H1 (cell line): ENCODE results near the gene SCFD1. TPM values are rescaled to one million over a fixed set of nuclear protein-coding genes. Genes with fewer than 3 reads are reported as not detected.

ENCODE experiments used
- CTCF ChIA-PET: fragments of 300-600 bp; sonication (Branson Sonifier 250); formaldehyde crosslinking; loops from one replicate; lab custom pipeline; 2021; ENCODE audit not compliant: partially characterized antibody; lab: Charles Lee
- POLR2A ChIA-PET: fragments of 300-600 bp; sonication (Branson Sonifier 250); formaldehyde crosslinking; loops from one replicate; lab custom pipeline; 2021; ENCODE audit warnings: inconsistent platforms; ENCODE audit not compliant: partially characterized antibody; lab: Charles Lee
- DNase-seq, 2 experiments: peaks; one replicate each; pipeline versions ENCODE4 v3.0.0 to v3.0.0-alpha.2; 2010 to 2022; ENCODE audit warnings: low spot score in 2 of 2, low read depth in 1 of 2, mixed read lengths in 1 of 2
- FAIRE-seq: peaks from 2 replicates; lab custom pipeline; 2011; peaks lifted over from hg19 to GRCh38; lab: Jason Lieb, UNC
- H2AFZ ChIP-seq: 2 replicates; pipeline ENCODE4 v1.8.1; 2012; ENCODE audit warnings: low read length, inconsistent platforms
- H2AK5ac ChIP-seq: 2 replicates; pipeline ENCODE4 v1.6.1; 2013; ENCODE audit warnings: low read depth, low read length
- H2BK120ac ChIP-seq: replicated peaks from 2 replicates; pipeline ENCODE3; 2013; ENCODE audit warnings: low read depth, low read length, inconsistent platforms
- H2BK12ac ChIP-seq: 2 replicates; pipeline ENCODE4 v1.6.1; 2013; ENCODE audit warnings: low read depth, low read length
- H2BK15ac ChIP-seq: 2 replicates; pipeline ENCODE4 v1.6.1; 2013; ENCODE audit warnings: low read length
- H2BK20ac ChIP-seq: 2 replicates; pipeline ENCODE4 v1.6.1; 2013; ENCODE audit warnings: low read length
- H2BK5ac ChIP-seq: 2 replicates; pipeline ENCODE4 v1.6.1; 2013; ENCODE audit warnings: low read depth, low read length
- H3K14ac ChIP-seq: 2 replicates; pipeline ENCODE4 v1.6.1; 2013; ENCODE audit warnings: inconsistent platforms; ENCODE audit not compliant: insufficient read length
- H3K18ac ChIP-seq: 2 replicates; pipeline ENCODE4 v1.6.1; 2013; ENCODE audit warnings: low read length; ENCODE audit errors: extremely low read depth
- H3K23ac ChIP-seq: 2 replicates; pipeline ENCODE4 v1.6.1; 2013; ENCODE audit warnings: inconsistent platforms; ENCODE audit not compliant: insufficient read length
- H3K23me2 ChIP-seq: 2 replicates; pipeline ENCODE4 v1.6.1; 2013; ENCODE audit warnings: low read depth, low read length
- H3K27ac ChIP-seq: 2 replicates; pipeline ENCODE4 v1.6.1; 2011; ENCODE audit warnings: low read depth, low read length, inconsistent platforms
- H3K27me3 ChIP-seq, 4 experiments: replicated peaks in 1 of 4; 1 replicate in 1 of 4; 2 replicates in 3 of 4; pipeline versions ENCODE4 v1.6.1 to v1.8.1; 2011 to 2013; ENCODE audit warnings: low read length in 3 of 4, mild to moderate bottlenecking in 3 of 4, inconsistent platforms in 2 of 4, mixed read lengths in 2 of 4, moderate library complexity in 1 of 4; ENCODE audit not compliant: control insufficient read depth in 3 of 4, insufficient read depth in 3 of 4; ENCODE audit errors: extremely low read depth in 1 of 4
- H3K36me3 ChIP-seq, 4 experiments: 2 replicates each; pipeline versions ENCODE4 v1.6.1 to v1.8.1; 2011 to 2013; ENCODE audit warnings: mild to moderate bottlenecking in 4 of 4, low read length in 3 of 4, moderate library complexity in 2 of 4, control low read depth in 1 of 4, inconsistent platforms in 1 of 4; ENCODE audit not compliant: insufficient read depth in 4 of 4, control insufficient read depth in 2 of 4
- H3K4ac ChIP-seq: replicated peaks from 2 replicates; pipeline ENCODE3; 2013; ENCODE audit warnings: low read length, low read depth, mixed read lengths, inconsistent platforms; ENCODE audit not compliant: insufficient read length
- H3K4me1 ChIP-seq, 4 experiments: replicated peaks in 1 of 4; 1 replicate in 1 of 4; 2 replicates in 3 of 4; pipeline versions ENCODE4 v1.6.1 to v1.8.1; 2011 to 2013; ENCODE audit warnings: low read length in 3 of 4, inconsistent platforms in 2 of 4, mixed read lengths in 1 of 4; ENCODE audit not compliant: insufficient read depth in 4 of 4, control insufficient read depth in 3 of 4
- H3K4me2 ChIP-seq, 2 experiments: 2 replicates each; pipeline versions ENCODE4 v1.6.1 to v1.8.1; 2011 to 2013; ENCODE audit warnings: low read depth in 2 of 2, low read length in 2 of 2, control low read depth in 1 of 2, inconsistent platforms in 1 of 2, mild to moderate bottlenecking in 1 of 2; ENCODE audit not compliant: insufficient read depth in 1 of 2
- H3K4me3 ChIP-seq, 4 experiments: fragments of 200-600, 300-600 bp in 1 of 4; sonication (generic), shearing (Covaris generic), sonication (Bioruptor Twin) in 1 of 4; 2 replicates each; pipeline versions ENCODE4 v1.5.1 to v1.8.1; 2011 to 2016; ENCODE audit warnings: low read length in 4 of 4, low read depth in 3 of 4, control low read depth in 2 of 4, inconsistent platforms in 2 of 4, mild to moderate bottlenecking in 2 of 4, mixed read lengths in 1 of 4, moderate library complexity in 1 of 4; ENCODE audit not compliant: insufficient read depth in 2 of 4; ENCODE audit errors: extremely low read depth in 1 of 4
- H3K56ac ChIP-seq: replicated peaks from 2 replicates; pipeline ENCODE3; 2013; ENCODE audit warnings: low read depth, mild to moderate bottlenecking, mixed read lengths, low read length, inconsistent platforms; ENCODE audit not compliant: insufficient read length
- H3K79me1 ChIP-seq: 2 replicates; pipeline ENCODE4 v1.6.1; 2013; ENCODE audit warnings: low read depth, low read length, control low read depth
- H3K79me2 ChIP-seq, 2 experiments: 2 replicates each; pipeline versions ENCODE4 v1.6.1 to v1.8.1; 2012 to 2013; ENCODE audit warnings: low read length in 2 of 2, mild to moderate bottlenecking in 2 of 2, inconsistent platforms in 1 of 2; ENCODE audit not compliant: insufficient read depth in 2 of 2, control insufficient read depth in 1 of 2
- H3K9ac ChIP-seq, 4 experiments: replicated peaks in 1 of 4; 1 replicate in 1 of 4; 2 replicates in 3 of 4; pipeline versions ENCODE4 v1.6.1 to v1.8.1; 2011 to 2013; ENCODE audit warnings: low read depth in 3 of 4, low read length in 3 of 4, control low read depth in 2 of 4, mild to moderate bottlenecking in 2 of 4, moderate library complexity in 2 of 4, inconsistent platforms in 1 of 4; ENCODE audit errors: extremely low read depth in 1 of 4
- H3K9me3 ChIP-seq, 2 experiments: 2 replicates each; pipeline versions ENCODE4 v1.6.1 to v1.8.1; 2012 to 2013; ENCODE audit warnings: mild to moderate bottlenecking in 2 of 2, moderate library complexity in 2 of 2, control low read depth in 1 of 2, inconsistent platforms in 1 of 2, low read depth in 1 of 2, low read length in 1 of 2, mixed read lengths in 1 of 2; ENCODE audit not compliant: insufficient read depth in 2 of 2
- H4K20me1 ChIP-seq, 2 experiments: replicated peaks in 1 of 2; 2 replicates each; pipeline versions ENCODE3 to v1.8.1; 2011 to 2013; ENCODE audit warnings: inconsistent platforms in 2 of 2, low read length in 2 of 2, mild to moderate bottlenecking in 1 of 2; ENCODE audit not compliant: insufficient read depth in 2 of 2, control insufficient read depth in 1 of 2
- H4K5ac ChIP-seq: 2 replicates; pipeline ENCODE4 v1.6.1; 2013; ENCODE audit warnings: low read length, low read depth, mixed read lengths, inconsistent platforms; ENCODE audit not compliant: insufficient read length
- H4K8ac ChIP-seq: 2 replicates; pipeline ENCODE4 v1.8.0; 2013; ENCODE audit warnings: mild to moderate bottlenecking, moderate library complexity, low read length, inconsistent platforms; ENCODE audit not compliant: insufficient read depth; ENCODE audit errors: extremely low read depth
- H4K91ac ChIP-seq: replicated peaks from 2 replicates; pipeline ENCODE3; 2013; ENCODE audit warnings: low read length, mixed read lengths, inconsistent platforms; ENCODE audit not compliant: insufficient read length
- CHD1 ChIP-seq: IDR thresholded peaks from 2 replicates; pipeline ENCODE4 v1.6.1; 2012; ENCODE audit warnings: low read depth, low read length, improper control_type of control experiment
- CHD2 ChIP-seq: IDR thresholded peaks from 2 replicates; pipeline ENCODE4 v1.6.1; 2012; ENCODE audit warnings: low read length, improper control_type of control experiment
- E2F6 ChIP-seq: IDR thresholded peaks from 2 replicates; pipeline ENCODE4 v1.6.1; 2012; ENCODE audit warnings: inconsistent platforms
- GABPA ChIP-seq: IDR thresholded peaks from 2 replicates; pipeline ENCODE4 v1.6.1; 2011; ENCODE audit warnings: mild to moderate bottlenecking, low read length, moderate library complexity, borderline replicate concordance; ENCODE audit not compliant: insufficient read depth
- KDM4A ChIP-seq: IDR thresholded peaks from one replicate; pipeline ENCODE4 v1.7.1; 2012; ENCODE audit warnings: low read depth, mild to moderate bottlenecking, moderate library complexity, low read length, inconsistent platforms; ENCODE audit not compliant: severe bottlenecking
- SP1 ChIP-seq: IDR thresholded peaks from 2 replicates; pipeline ENCODE4 v1.6.1; 2011; ENCODE audit warnings: low read depth, low read length
- YY1 ChIP-seq: IDR thresholded peaks from 2 replicates; pipeline ENCODE4 v1.6.1; 2011; ENCODE audit warnings: low read depth, mild to moderate bottlenecking, low read length
- WGBS, 2 experiments: shearing (Covaris generic) in 1 of 2; methylation state at CpG; one replicate each; pipeline versions ENCODE4 v1.1.6 to v1.1.7; 2013 to 2015; ENCODE audit warnings: low lambda C conversion rate in 2 of 2, mixed read lengths in 2 of 2, inconsistent platforms in 1 of 2, low coverage in 1 of 2, missing lambda C conversion rate in 1 of 2; ENCODE audit not compliant: insufficient replicate concordance in 2 of 2, insufficient coverage in 1 of 2, insufficient read length in 1 of 2; ENCODE audit errors: extremely low coverage in 1 of 2, missing lambda C conversion rate in 1 of 2; 5-methylcytosine and 5-hydroxymethylcytosine counted together
- polyA plus RNA-seq, 7 experiments: library from polyadenylated mRNA; depleted of rRNA in 3 of 7; stranded (reverse) in 5 of 7; unstranded in 2 of 7; fragments of >200 nt in 5 of 7; fragments of 200-250 nt in 2 of 7; gene quantifications; 1 replicate in 5 of 7; 2 replicates in 1 of 7; 4 replicates in 1 of 7; pipeline versions ENCODE4 v1.2.1 to v1.2.3, GENCODE V29; 2011 to 2013; ENCODE audit warnings: missing spikeins in 2 of 7, mixed read lengths in 2 of 7
- total RNA-seq: library from RNA; stranded (reverse); fragmentation: NEBNext Ultra II Directional; extraction: Animal tissue kit (Norgen Biotek cat#: 25700); gene quantifications from 2 replicates; pipeline ENCODE4 v1.2.1, GENCODE V29; 2021
- TF ChIP-seq, protein P1 (sequence below): IDR thresholded peaks from 2 replicates; pipeline ENCODE4 v1.6.1; 2011; ENCODE audit warnings: low read length, improper control_type of control experiment

The SCFD1 gene
- total and polyA plus RNA-seq, 2 of the 8 experiments (the other 6 are each of a cell fraction or from before 2014, with no cell fraction given) = 32.8 to 64.5 TPM

GRCh38 chr14:30607156-30607780 is 14.9 kb upstream of the SCFD1 start:
- Histone ChIP-seq H2AK5ac (no peak overlapping the region), H4K5ac (no peak overlapping the region), H2BK5ac (no peak overlapping the region), H3K14ac (no peak overlapping the region), H2AFZ (no peak overlapping the region), H2BK12ac (no peak overlapping the region), H4K8ac (no peak overlapping the region), H4K20me1 (no peaks in the 10 kb centered on the region), H3K9ac (no peak overlapping the region), H2BK20ac (no peak overlapping the region), H3K18ac (no peak overlapping the region), H3K36me3 (peaks cover 8 to 69% (median 35%) of the 10 kb centered on the region in 4 experiments; a peak in 7 of 8 replicates), H3K4ac (no peak overlapping the region), H3K9me3 (no peaks in the 10 kb centered on the region), H3K79me1 (no peaks in the 10 kb centered on the region), H3K27ac (no peak overlapping the region), H4K91ac (no peak overlapping the region), H3K56ac (no peak overlapping the region), H3K23me2 (no peaks in the 10 kb centered on the region), H3K79me2 (no peaks in the 10 kb centered on the region), H2BK120ac (no peak overlapping the region), H2BK15ac (no peak overlapping the region), H3K4me2 (no peak overlapping the region), H3K4me1 (no peaks in the 10 kb centered on the region), H3K27me3 (no peaks in the 10 kb centered on the region), H3K23ac (no peak overlapping the region), H3K4me3 (no peak overlapping the region)
- CTCF ChIA-PET = interaction anchor here (0.8 kb wide), 1 partner anchor 8 kb away, joined by 3 read pairs; no protein-coding TSS in a partner anchor
- POLR2A ChIA-PET = no interaction called here
- WGBS, 2 experiments = 96% methylated on average over 1 of the region's 1 CpG; no CpG with 5 or more reads in 1 of the 2 experiments
- no peak for DNase-seq
- FAIRE-seq = no peak
- no peak for TF ChIP-seq E2F6
- no peak for TF ChIP-seq GABPA
- no peak for TF ChIP-seq CHD2
- TF ChIP-seq SP1 = no peak
- no peak for TF ChIP-seq KDM4A
- no peak for TF ChIP-seq YY1
- no peak for TF ChIP-seq CHD1
- TF ChIP-seq, protein P1, sequence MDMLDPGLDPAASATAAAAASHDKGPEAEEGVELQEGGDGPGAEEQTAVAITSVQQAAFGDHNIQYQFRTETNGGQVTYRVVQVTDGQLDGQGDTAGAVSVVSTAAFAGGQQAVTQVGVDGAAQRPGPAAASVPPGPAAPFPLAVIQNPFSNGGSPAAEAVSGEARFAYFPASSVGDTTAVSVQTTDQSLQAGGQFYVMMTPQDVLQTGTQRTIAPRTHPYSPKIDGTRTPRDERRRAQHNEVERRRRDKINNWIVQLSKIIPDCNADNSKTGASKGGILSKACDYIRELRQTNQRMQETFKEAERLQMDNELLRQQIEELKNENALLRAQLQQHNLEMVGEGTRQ = no peak
